ENCODE measurements around the gene ANLN. TPM values are rescaled to one million over a fixed set of nuclear protein-coding genes. Genes with fewer than 3 reads are reported as not detected.

The ANLN gene
- total RNA-seq, 2 donors from 2014 or later = 21.2 to 56.0 TPM

DNA sequence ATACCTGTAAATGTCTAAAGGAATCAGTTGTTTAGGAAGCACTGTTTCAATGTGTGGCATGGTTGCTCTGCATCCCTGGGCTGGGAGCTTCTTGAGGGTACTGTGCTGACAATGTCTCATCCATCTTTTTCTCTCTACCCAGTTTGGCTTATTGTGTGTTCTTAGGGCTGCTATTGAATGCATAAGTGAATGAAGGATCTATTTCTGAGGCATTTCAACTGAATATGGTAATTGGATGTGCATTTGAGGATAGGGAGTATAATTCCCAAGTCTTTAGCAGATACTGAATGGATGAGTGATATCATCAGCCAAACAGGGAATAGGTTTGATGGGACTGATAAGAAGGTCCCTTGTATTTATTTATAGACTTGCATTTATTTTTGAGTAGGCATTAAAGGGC lies 64.1 kb downstream of the ANLN start:
- Histone ChIP-seq H3K9me3 (no peaks in the 10 kb centered on the region), H3K27me3 (no peaks in the 10 kb centered on the region), H3K27ac (no peak overlapping the region), H3K36me3 (no peaks in the 10 kb centered on the region), H3K4me3 (no peak overlapping the region), H3K9ac (ENCODE audit: low read depth in 2 of 2, low read length in 2 of 2) (no peak overlapping the region), H3K4me1 (no peaks in the 10 kb centered on the region)
- TF ChIP-seq, protein P1, sequence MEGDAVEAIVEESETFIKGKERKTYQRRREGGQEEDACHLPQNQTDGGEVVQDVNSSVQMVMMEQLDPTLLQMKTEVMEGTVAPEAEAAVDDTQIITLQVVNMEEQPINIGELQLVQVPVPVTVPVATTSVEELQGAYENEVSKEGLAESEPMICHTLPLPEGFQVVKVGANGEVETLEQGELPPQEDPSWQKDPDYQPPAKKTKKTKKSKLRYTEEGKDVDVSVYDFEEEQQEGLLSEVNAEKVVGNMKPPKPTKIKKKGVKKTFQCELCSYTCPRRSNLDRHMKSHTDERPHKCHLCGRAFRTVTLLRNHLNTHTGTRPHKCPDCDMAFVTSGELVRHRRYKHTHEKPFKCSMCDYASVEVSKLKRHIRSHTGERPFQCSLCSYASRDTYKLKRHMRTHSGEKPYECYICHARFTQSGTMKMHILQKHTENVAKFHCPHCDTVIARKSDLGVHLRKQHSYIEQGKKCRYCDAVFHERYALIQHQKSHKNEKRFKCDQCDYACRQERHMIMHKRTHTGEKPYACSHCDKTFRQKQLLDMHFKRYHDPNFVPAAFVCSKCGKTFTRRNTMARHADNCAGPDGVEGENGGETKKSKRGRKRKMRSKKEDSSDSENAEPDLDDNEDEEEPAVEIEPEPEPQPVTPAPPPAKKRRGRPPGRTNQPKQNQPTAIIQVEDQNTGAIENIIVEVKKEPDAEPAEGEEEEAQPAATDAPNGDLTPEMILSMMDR (IDR thresholded peaks at IDR 0.05) = no peak
- intact Hi-C loops (cut with DNase I) = no loop called here
- no peak for DNase-seq

DNA sequence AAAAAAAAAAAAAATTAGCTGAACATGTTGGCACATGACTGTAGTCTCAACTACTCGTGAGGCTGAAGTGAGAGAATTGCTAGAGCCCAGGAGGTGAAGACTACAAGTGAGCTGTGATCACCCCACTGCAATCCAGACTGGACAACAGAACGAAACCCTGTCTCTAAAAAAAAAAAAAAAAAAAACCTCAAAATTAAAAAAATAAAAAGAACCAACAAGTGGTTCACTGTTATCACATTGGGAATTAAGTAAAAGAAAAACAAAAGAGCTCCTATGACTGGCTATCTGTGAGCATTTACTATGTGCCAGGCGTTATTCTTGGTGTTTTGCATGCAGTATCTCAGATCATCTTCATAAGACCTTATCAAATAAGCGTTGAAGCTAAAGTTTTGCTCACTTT lies 66.0 kb downstream of the ANLN start:
- Histone ChIP-seq H3K4me1 (no peaks in the 10 kb centered on the region), H3K27ac (no peak overlapping the region), H3K9ac (ENCODE audit: low read depth in 2 of 2, low read length in 2 of 2) (no peak overlapping the region), H3K9me3 (no peaks in the 10 kb centered on the region), H3K27me3 (no peaks in the 10 kb centered on the region), H3K36me3 (no peaks in the 10 kb centered on the region), H3K4me3 (no peak overlapping the region)
- TF ChIP-seq, protein P1 (IDR thresholded peaks at IDR 0.05) = no peak
- intact Hi-C loops (cut with DNase I) = no loop called here
- DNase-seq = no peak

DNA sequence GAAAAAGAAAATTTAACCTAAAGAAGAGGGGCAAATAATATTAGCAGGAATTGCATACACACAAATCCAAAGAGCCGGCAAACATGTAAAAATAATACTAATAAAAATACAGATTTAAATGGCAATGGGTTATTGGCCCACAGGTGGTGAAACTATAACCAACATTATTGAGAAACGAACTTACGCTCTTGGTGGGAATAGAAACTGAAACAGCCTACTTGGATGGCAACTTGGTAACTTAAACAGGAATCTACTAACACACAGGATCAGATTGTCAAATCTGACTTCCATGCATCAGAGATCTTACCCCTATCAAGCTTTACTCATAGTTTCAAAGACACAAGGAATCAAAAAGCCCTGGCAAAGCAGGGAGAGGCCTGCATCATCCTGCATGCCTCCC lies 66.5 kb downstream of the ANLN start:
- no peaks in the 10 kb centered on the region for H3K4me1 ChIP-seq
- H3K27ac ChIP-seq = no peak overlapping the region
- no peaks in the 10 kb centered on the region for H3K36me3 ChIP-seq
- H3K27me3 ChIP-seq = no peaks in the 10 kb centered on the region
- TF ChIP-seq, protein P1 (IDR thresholded peaks at IDR 0.05) = no peak
- no peaks in the 10 kb centered on the region for H3K9me3 ChIP-seq
- intact Hi-C loops (cut with DNase I) = no loop called here
- no peak overlapping the region for H3K4me3 ChIP-seq
- no peak overlapping the region for H3K9ac ChIP-seq (ENCODE audit: low read depth in 2 of 2, low read length in 2 of 2)
- DNase-seq = no peak

DNA sequence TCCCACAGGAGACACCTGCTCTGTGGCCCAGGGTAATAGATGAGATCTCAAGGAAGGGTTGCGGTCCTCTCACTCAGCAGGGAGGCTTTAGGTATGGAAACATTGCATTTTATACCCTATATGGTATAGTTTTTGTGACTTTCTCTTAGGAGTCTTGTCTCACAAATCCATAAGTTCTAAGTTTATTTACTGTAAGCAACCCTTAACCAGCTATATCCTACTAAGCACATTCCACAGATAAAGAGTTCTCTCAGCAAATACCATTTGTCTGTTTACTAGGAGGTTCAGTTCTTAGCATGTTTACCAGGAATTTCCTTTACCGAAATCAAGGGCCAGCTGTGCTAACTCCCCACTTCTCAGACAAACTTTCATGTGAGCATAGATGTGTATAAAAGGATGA lies 66.9 kb downstream of the ANLN start:
- no peak overlapping the region for H3K27ac ChIP-seq

DNA sequence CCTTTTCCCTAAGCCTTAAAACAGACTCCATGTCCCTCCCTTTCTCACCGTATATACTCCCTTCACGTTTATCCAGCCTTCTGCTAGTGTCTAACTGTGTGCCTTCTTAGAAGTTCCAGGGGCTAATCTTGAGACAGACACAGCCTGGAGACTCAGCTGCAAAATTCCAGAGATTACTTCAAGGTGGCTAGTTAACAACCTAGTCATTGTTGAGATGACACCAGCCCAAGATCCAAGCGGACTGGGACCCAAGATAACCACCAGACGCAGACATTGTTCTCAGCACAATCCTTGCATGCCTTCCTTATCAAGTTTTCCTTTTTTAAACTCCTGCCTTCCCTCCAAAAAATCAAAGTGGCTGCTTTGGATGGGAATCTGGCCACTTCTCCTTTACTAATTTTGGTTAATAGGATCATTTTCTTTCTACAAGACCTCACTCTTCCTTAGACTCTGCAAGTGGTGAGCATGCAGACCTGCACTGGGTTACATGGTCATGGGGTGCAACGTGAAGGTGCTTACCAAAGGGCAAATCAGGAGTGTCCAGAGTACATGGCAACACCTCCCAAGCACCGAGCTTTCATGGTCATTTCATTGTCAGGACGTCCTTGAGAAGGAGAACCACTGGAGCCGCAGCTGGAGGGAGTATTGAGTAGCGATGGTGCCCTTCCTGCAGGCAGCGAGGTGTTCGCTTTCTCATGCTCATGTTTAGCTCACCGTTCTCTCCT lies 69.7 kb downstream of the ANLN start:
- no peak for DNase-seq
- no peaks in the 10 kb centered on the region for H3K4me1 ChIP-seq
- no peak overlapping the region for H3K27ac ChIP-seq
- intact Hi-C loops (cut with DNase I) = no loop called here
- H3K9ac ChIP-seq (ENCODE audit: low read depth in 2 of 2, low read length in 2 of 2) = no peak overlapping the region
- H3K36me3 ChIP-seq = no peaks in the 10 kb centered on the region
- no peaks in the 10 kb centered on the region for H3K27me3 ChIP-seq
- TF ChIP-seq, protein P1 (IDR thresholded peaks at IDR 0.05) = no peak
- no peaks in the 10 kb centered on the region for H3K9me3 ChIP-seq
- H3K4me3 ChIP-seq = no peak overlapping the region

More for the DNA sequence above, 66.9 kb downstream of the ANLN start:
- intact Hi-C loops (cut with DNase I) = no loop called here
- no peak overlapping the region for H3K9ac ChIP-seq (ENCODE audit: low read depth in 2 of 2, low read length in 2 of 2)
- no peaks in the 10 kb centered on the region for H3K36me3 ChIP-seq
- no peak overlapping the region for H3K4me3 ChIP-seq
- TF ChIP-seq, protein P1 (IDR thresholded peaks at IDR 0.05) = no peak
- no peaks in the 10 kb centered on the region for H3K27me3 ChIP-seq
- DNase-seq = no peak
- no peaks in the 10 kb centered on the region for H3K4me1 ChIP-seq
- no peaks in the 10 kb centered on the region for H3K9me3 ChIP-seq
